Heart right ventricle (tissue), 16 donors: Measurements from ENCODE around the gene CACNB1. TPM values are rescaled to one million over a fixed set of nuclear protein-coding genes. Genes with fewer than 3 reads are reported as not detected.

Source experiments
- ATAC-seq, 8 donors: fragments of 200-7000 bp; cut with Tn5 transposase; one replicate each; pipeline ENCODE4 v1.9.1; 2020; ENCODE audit warnings: mild to moderate bottlenecking in 8 of 8, moderate library complexity in 8 of 8, moderate number of reproducible peaks in 1 of 8
- DNase-seq, 2 donors: peaks; one replicate each; pipeline ENCODE4 v3.0.0-alpha.2; 2020
- H3K27ac ChIP-seq, 10 donors: fragments of 200-600 bp; sonication (generic) in 2 of 10; one replicate each; pipeline versions ENCODE4 v1.5.0 to v1.8.0; 2020 to 2022; ENCODE audit warnings: mild to moderate bottlenecking in 3 of 10
- H3K27me3 ChIP-seq, 7 donors: fragments of 200-600 bp; one replicate each; pipeline ENCODE4 v1.8.0; 2021 to 2022; ENCODE audit warnings: mild to moderate bottlenecking in 2 of 7
- H3K36me3 ChIP-seq, 9 donors: fragments of 200-600 bp; sonication (generic) in 1 of 9; one replicate each; pipeline versions ENCODE4 v1.5.0 to v1.8.0; 2020 to 2022; ENCODE audit warnings: mild to moderate bottlenecking in 2 of 9
- H3K4me1 ChIP-seq, 9 donors: fragments of 200-600 bp; sonication (generic) in 1 of 9; one replicate each; pipeline versions ENCODE4 v1.5.0 to v1.8.0; 2020 to 2022; ENCODE audit warnings: mild to moderate bottlenecking in 4 of 9
- H3K4me3 ChIP-seq, 10 donors: fragments of 200-600 bp; sonication (generic) in 2 of 10; one replicate each; pipeline versions ENCODE4 v1.5.0 to v1.8.0; 2020 to 2022; ENCODE audit warnings: mild to moderate bottlenecking in 7 of 10, moderate library complexity in 2 of 10
- H3K9me3 ChIP-seq, 11 donors: fragments of 200-600 bp in 10 of 11; sonication (generic) in 2 of 11; one replicate each; pipeline versions ENCODE4 v1.5.0 to v1.8.0; 2013 to 2022; ENCODE audit warnings: mild to moderate bottlenecking in 2 of 11, control low read depth in 1 of 11, moderate library complexity in 1 of 11
- CTCF ChIP-seq, 9 donors: fragments of 200-600 bp; sonication (generic) in 2 of 9; IDR thresholded peaks; one replicate each; pipeline versions ENCODE4 v1.5.0 to v1.8.0; 2021 to 2022; ENCODE audit warnings: antibody characterized with exemption in 9 of 9, mild to moderate bottlenecking in 5 of 9, moderate library complexity in 1 of 9
- WGBS, 2 donors: extraction: QIAGEN DNeasy Blood & Tissue Kit; methylation state at CpG; one replicate each; pipeline ENCODE4 v1.1.7; 2013; ENCODE audit warnings: inconsistent platforms in 1 of 2; 5-methylcytosine and 5-hydroxymethylcytosine counted together
- intact Hi-C, 10 donors: fragments of 100-400 bp; cut with DNase I; formaldehyde crosslinking; loops; one replicate each; pipeline versions ENCODE4 v1.11.1 to v1.14.2; 2022
- polyA plus RNA-seq, 2 donors: library from polyadenylated mRNA; stranded (reverse); fragments of 200-250 nt; gene quantifications; one replicate each; pipeline ENCODE4 v1.2.3, GENCODE V29; 2013
- total RNA-seq, 10 donors: library from RNA; stranded (reverse); fragmentation: NEBNext Ultra II Directional in 3 of 10; extraction: Animal tissue kit (Norgen Biotek cat#: 25700) in 3 of 10; gene quantifications; one replicate each; pipeline versions ENCODE4 v1.2.1 to v1.2.4, GENCODE V29; 2021 to 2023
- donor health status: Arrhythmogenic right ventricular cardiomyopathy.
- donor health status: ischemic (EF 13 %, LVEDD 7.1; RV severe dilation, severe dysfunction).
- donor health status: healthy with polysubstance abuse.
- donor health status: DM: no; HTN: yes; CAD: no.
- donor health status: DM: no; HTN: no; CAD: no.
- donor health status: ischemic (EF 25% LVEDD 6.9; RV normal size, moderate dysfunction).
- donor health status: ischemic (EF 25% LVEDD 5.7; RV mildly dilated, moderate dysfunction).
- donor health status: healthy.
- donor health status: DM: yes; HTN: yes; CAD: no.
- donor health status: Ischemic cardiomyopathy.
- donor health status: ischemic (EF 35%, LVEDD 5.7; RV mildly dilated, moderate dysfunction).
- donor health status: nonischemic (EF 11% LVEDD 7.7; RV severe dilation, severe dysfunction).
- donor health status: DM: yes; HTN: yes; CAD: no.
- donor health status: PGD.
- donor health status: ischemic (EF 29% LVEDD 5.4; RV normal size, mild dysfunction).
- donor health status: nonischemic (EF 23%, LVEDD 6.1; RV moderate dilation, normal function).

The CACNB1 gene
- total and polyA plus RNA-seq, 12 donors = 3.3 to 11.5 (median 5.3) TPM

- DNase-seq (no peak), ATAC-seq (no peak)
- WGBS, 2 donors = 93 to 95% methylated on average over 5 of the region's 5 CpGs
- peaks cover 0 to 95% (median 0%) of the 10 kb centered on the region in 9 donors for H3K36me3 ChIP-seq
- no peaks in the 10 kb centered on the region for H3K4me1 ChIP-seq
- no peaks in the 10 kb centered on the region for H3K9me3 ChIP-seq
- H3K4me3 ChIP-seq = no peak overlapping the region
- TF ChIP-seq CTCF (IDR thresholded peaks at IDR 0.05) = no peak
- intact Hi-C loops = no loop called here
- no peaks in the 10 kb centered on the region for H3K27me3 ChIP-seq
- H3K27ac ChIP-seq = no peak overlapping the region
Measured at GRCh38 chr17:39181303-39181702, 16.2 kb downstream of the CACNB1 start.

- no peak overlapping the region for H3K4me3 ChIP-seq
- 82 to 89% methylated on average over 4 of the region's 4 CpGs for WGBS, 2 donors
- no peak for DNase-seq
- peaks cover 0 to 13% (median 6%) of the 10 kb centered on the region in 9 donors for H3K4me1 ChIP-seq
- no peak for ATAC-seq
- H3K9me3 ChIP-seq = no peaks in the 10 kb centered on the region
- TF ChIP-seq CTCF (IDR thresholded peaks at IDR 0.05) = no peak
- peaks cover 0 to 77% (median 0%) of the 10 kb centered on the region in 9 donors for H3K36me3 ChIP-seq
- intact Hi-C loops = no loop called here
- no peak overlapping the region for H3K27ac ChIP-seq
- no peaks in the 10 kb centered on the region for H3K27me3 ChIP-seq
Measured at GRCh38 chr17:39178536-39178935, 18.9 kb downstream of the CACNB1 start.

GRCh38 chr17:39177256-39177655 is 20.2 kb downstream of the CACNB1 start:
- Histone ChIP-seq H3K27me3 (no peaks in the 10 kb centered on the region), H3K36me3 (peaks cover 0 to 65% (median 0%) of the 10 kb centered on the region in 9 donors), H3K27ac (no peak overlapping the region), H3K4me3 (no peak overlapping the region), H3K4me1 (peaks cover 0 to 13% (median 6%) of the 10 kb centered on the region in 9 donors), H3K9me3 (no peaks in the 10 kb centered on the region)
- ATAC-seq (no peak), DNase-seq (no peak)
- intact Hi-C loops = no loop called here
- WGBS, 2 donors = 90% methylated on average over 12 of the region's 12 CpGs
- TF ChIP-seq CTCF (IDR thresholded peaks at IDR 0.05) = no peak

- no peak for TF ChIP-seq CTCF (IDR thresholded peaks at IDR 0.05)
- DNase-seq = no peak
- no peaks in the 10 kb centered on the region for H3K9me3 ChIP-seq
- no peak overlapping the region for H3K4me3 ChIP-seq
- peaks cover 0 to 13% (median 6%) of the 10 kb centered on the region in 9 donors for H3K4me1 ChIP-seq
- H3K36me3 ChIP-seq = peaks cover 0 to 49% (median 0%) of the 10 kb centered on the region in 9 donors
- ATAC-seq = no peak
- no peaks in the 10 kb centered on the region for H3K27me3 ChIP-seq
- intact Hi-C loops = loop anchor here in 1 of 10 donors (1.0 kb wide), 1 partner anchor 192 kb away; no protein-coding TSS in a partner anchor
- WGBS, 2 donors = 69 to 70% methylated on average over 10 of the region's 10 CpGs
- no peak overlapping the region for H3K27ac ChIP-seq
Measured at GRCh38 chr17:39175695-39176093, 21.8 kb downstream of the CACNB1 start.
